ENCODE data around the gene SIGMAR1.

The SIGMAR1 gene

GRCh38 chr9:34665067-34665380 lies 27.4 kb upstream of the SIGMAR1 start:
- Histone ChIP-seq H3K4me3 (IDR thresholded peaks at IDR 0.05; ENCODE audit: insufficient read depth, low read depth, low read length) (no peak overlapping the region), H3K4me2 (peak overlapping the region; percentile 88), H3K27me3 (ENCODE audit: insufficient read depth, low read depth) (no peaks in the 10 kb centered on the region), H3K36me3 (ENCODE audit: insufficient read depth) (no peaks in the 10 kb centered on the region), H2AFZ (ENCODE audit: low read depth) (peak overlapping the region; percentile 81), H4K20me1 (ENCODE audit: insufficient read depth) (no peaks in the 10 kb centered on the region), H3K79me2 (ENCODE audit: insufficient read depth, low read depth) (no peaks in the 10 kb centered on the region), H3K9ac (peak overlapping the region; percentile 30; the same call in 1 of the 2 replicates), H3K4me1 (ENCODE audit: low read depth, poor library complexity, severe bottlenecking) (peaks cover 10% of the 10 kb centered on the region), H3K27ac (no peak overlapping the region)
- TF ChIP-seq CTCF (conservative IDR thresholded peaks at IDR 0.05; ENCODE audit: low read depth, low read length), result no peak

GRCh38 chr9:34664281-34665066 lies 26.9 kb upstream of the SIGMAR1 start:
- Histone ChIP-seq H4K20me1 (ENCODE audit: insufficient read depth) (no peaks in the 10 kb centered on the region), H3K4me2 (peak overlapping the region; percentile 88), H2AFZ (ENCODE audit: low read depth) (peak overlapping the region; percentile 81; the same call in 1 of the 2 replicates), H3K27ac (no peak overlapping the region), H3K4me3 (IDR thresholded peaks at IDR 0.05; ENCODE audit: insufficient read depth, low read depth, low read length) (no peak overlapping the region), H3K27me3 (ENCODE audit: insufficient read depth, low read depth) (no peaks in the 10 kb centered on the region), H3K36me3 (ENCODE audit: insufficient read depth) (no peaks in the 10 kb centered on the region), H3K4me1 (ENCODE audit: low read depth, poor library complexity, severe bottlenecking) (peaks cover 10% of the 10 kb centered on the region), H3K79me2 (ENCODE audit: insufficient read depth, low read depth) (no peaks in the 10 kb centered on the region), H3K9ac (peak overlapping the region; percentile 30; the same call in 1 of the 2 replicates)
- peak; percentile 91 for TF ChIP-seq CTCF (conservative IDR thresholded peaks at IDR 0.05; ENCODE audit: low read depth, low read length)

- no peaks in the 10 kb centered on the region for H3K27me3 ChIP-seq (ENCODE audit: insufficient read depth, low read depth)
- H3K36me3 ChIP-seq (ENCODE audit: insufficient read depth), result no peaks in the 10 kb centered on the region
- no peak overlapping the region for H3K4me2 ChIP-seq
- H4K20me1 ChIP-seq (ENCODE audit: insufficient read depth), result no peaks in the 10 kb centered on the region
- no peak overlapping the region for H3K4me3 ChIP-seq (IDR thresholded peaks at IDR 0.05; ENCODE audit: insufficient read depth, low read depth, low read length)
- peaks cover 10% of the 10 kb centered on the region for H3K4me1 ChIP-seq (ENCODE audit: low read depth, poor library complexity, severe bottlenecking)
- H2AFZ ChIP-seq (ENCODE audit: low read depth), result no peak overlapping the region
- no peaks in the 10 kb centered on the region for H3K79me2 ChIP-seq (ENCODE audit: insufficient read depth, low read depth)
- H3K27ac ChIP-seq, result no peak overlapping the region
- TF ChIP-seq CTCF (conservative IDR thresholded peaks at IDR 0.05; ENCODE audit: low read depth, low read length), result no peak
- no peak overlapping the region for H3K9ac ChIP-seq
Measured at GRCh38 chr9:34663303-34663605, 25.7 kb upstream of the SIGMAR1 start.

GRCh38 chr9:34662526-34663302 lies 25.1 kb upstream of the SIGMAR1 start, which contains the start of gene CCL27:
Gene CCL27 (minus strand): TSS chr9:34662657. CDS start chr9:34662633, 24 bp downstream.
- no peak within 1 kb of the TSS for H3K4me2 ChIP-seq
- H3K79me2 ChIP-seq (ENCODE audit: insufficient read depth, low read depth), result no peaks in the 10 kb centered on the region
- no peak for TF ChIP-seq CTCF (conservative IDR thresholded peaks at IDR 0.05; ENCODE audit: low read depth, low read length)
- H3K4me3 ChIP-seq (IDR thresholded peaks at IDR 0.05; ENCODE audit: insufficient read depth, low read depth, low read length), result no peak within 1 kb of the TSS
- H3K27me3 ChIP-seq (ENCODE audit: insufficient read depth, low read depth), result no peaks in the 10 kb centered on the region
- no peak within 1 kb of the TSS for H3K9ac ChIP-seq
- H2AFZ ChIP-seq (ENCODE audit: low read depth), result no peak within 1 kb of the TSS
- H3K4me1 ChIP-seq (ENCODE audit: low read depth, poor library complexity, severe bottlenecking), result peaks cover 10% of the 10 kb centered on the region
- H3K27ac ChIP-seq, result no peak within 1 kb of the TSS
- H3K36me3 ChIP-seq (ENCODE audit: insufficient read depth), result no peaks in the 10 kb centered on the region
- no peaks in the 10 kb centered on the region for H4K20me1 ChIP-seq (ENCODE audit: insufficient read depth)

Data from KMS-11 (cell line).